SK-N-MC (cell line): ENCODE results near the gene HMX2.

Experiments
- DNase-seq: peaks from one replicate; pipeline ENCODE4 v3.0.0-alpha.2; 2011; ENCODE audit warnings: low read depth, low spot score
- H3K27ac ChIP-seq: fragments of 200-600 bp; sonication (generic); 2 replicates; pipeline ENCODE4 v1.5.1; 2016; ENCODE audit warnings: mixed run types
- H3K36me3 ChIP-seq: fragments of 200-600 bp; sonication (generic); 2 replicates; pipeline ENCODE4 v1.6.1; 2017; ENCODE audit warnings: antibody characterized with exemption, low read length, mixed read lengths; ENCODE audit not compliant: insufficient read depth
- H3K4me3 ChIP-seq: fragments of 200-600 bp; sonication (generic); 2 replicates; pipeline ENCODE4 v1.5.1; 2016
- H3K9ac ChIP-seq: fragments of 200-600 bp; sonication (generic); 2 replicates; pipeline ENCODE4 v1.8.0; 2017; ENCODE audit warnings: mixed run types, mixed read lengths; ENCODE audit not compliant: insufficient read length
- H3K9me3 ChIP-seq: fragments of 200-600 bp; sonication (generic); 2 replicates; pipeline ENCODE4 v1.6.1; 2017; ENCODE audit warnings: low read depth, mild to moderate bottlenecking, antibody characterized with exemption, low read length, moderate library complexity, mixed read lengths
- EZH2 ChIP-seq: fragments of 200-600 bp; sonication (generic); IDR thresholded peaks from one replicate; pipeline ENCODE4 v1.6.1; 2017; ENCODE audit warnings: antibody characterized with exemption
- FOXP2 ChIP-seq: optimal IDR thresholded peaks from 2 replicates; pipeline ENCODE3; 2011; ENCODE audit warnings: mild to moderate bottlenecking, moderate library complexity; ENCODE audit not compliant: insufficient read depth; ENCODE audit errors: extremely low read length, control extremely low read depth
- POLR2AphosphoS5 ChIP-seq: IDR thresholded peaks from 2 replicates; pipeline ENCODE4 v1.6.1; 2012; ENCODE audit warnings: mild to moderate bottlenecking, low read depth, low read length, borderline replicate concordance

Gene HMX2

DNA sequence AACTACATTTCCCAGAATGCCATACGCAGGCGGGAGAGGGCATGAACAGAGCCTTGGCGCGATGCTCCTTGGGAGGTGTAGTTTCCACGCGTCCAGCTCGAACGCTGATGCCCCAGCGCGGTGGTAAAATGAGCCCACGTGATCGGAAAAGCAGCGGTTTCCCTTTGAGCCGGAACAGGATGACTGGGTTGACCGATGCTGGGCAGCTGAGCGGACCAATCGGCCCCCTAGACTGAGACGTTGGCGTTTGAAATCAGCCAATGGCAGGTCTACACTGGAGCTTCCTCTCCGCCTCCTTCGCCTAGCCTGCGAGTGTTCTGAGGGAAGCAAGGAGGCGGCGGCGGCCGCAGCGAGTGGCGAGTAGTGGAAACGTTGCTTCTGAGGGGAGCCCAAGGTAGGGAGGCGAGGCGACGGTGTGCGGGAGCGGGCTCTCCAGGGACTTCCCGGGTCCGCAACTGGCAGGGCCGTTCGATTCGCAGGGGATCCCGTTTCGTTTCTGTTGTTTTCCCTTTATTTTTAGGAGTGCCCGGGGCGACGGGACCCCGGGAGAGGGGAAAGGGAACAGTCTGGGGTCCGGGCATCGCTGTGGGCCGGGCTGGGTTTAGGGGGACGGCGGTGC is 6.3 kb downstream of the HMX2 start, which contains the start of gene BUB3:
Gene BUB3 (plus strand): TSS at position 311 of the 619 bp plus-strand sequence. CDS start 516 bp downstream, outside the sequence.
- Histone ChIP-seq H3K36me3 (peaks cover 37% of the 10 kb centered on the region), H3K9me3 (no peaks in the 10 kb centered on the region), H3K27ac (peak within 1 kb of the TSS; percentile 78; the same call in 1 of the 2 replicates), H3K9ac (peak within 1 kb of the TSS; percentile 86), H3K4me3 (peak within 1 kb of the TSS; percentile 80)
- TF ChIP-seq POLR2AphosphoS5, result peak; percentile 83
- TF ChIP-seq FOXP2, result peak; percentile 39
- TF ChIP-seq EZH2, result no peak
- DNase-seq, result peak; percentile 85

DNA sequence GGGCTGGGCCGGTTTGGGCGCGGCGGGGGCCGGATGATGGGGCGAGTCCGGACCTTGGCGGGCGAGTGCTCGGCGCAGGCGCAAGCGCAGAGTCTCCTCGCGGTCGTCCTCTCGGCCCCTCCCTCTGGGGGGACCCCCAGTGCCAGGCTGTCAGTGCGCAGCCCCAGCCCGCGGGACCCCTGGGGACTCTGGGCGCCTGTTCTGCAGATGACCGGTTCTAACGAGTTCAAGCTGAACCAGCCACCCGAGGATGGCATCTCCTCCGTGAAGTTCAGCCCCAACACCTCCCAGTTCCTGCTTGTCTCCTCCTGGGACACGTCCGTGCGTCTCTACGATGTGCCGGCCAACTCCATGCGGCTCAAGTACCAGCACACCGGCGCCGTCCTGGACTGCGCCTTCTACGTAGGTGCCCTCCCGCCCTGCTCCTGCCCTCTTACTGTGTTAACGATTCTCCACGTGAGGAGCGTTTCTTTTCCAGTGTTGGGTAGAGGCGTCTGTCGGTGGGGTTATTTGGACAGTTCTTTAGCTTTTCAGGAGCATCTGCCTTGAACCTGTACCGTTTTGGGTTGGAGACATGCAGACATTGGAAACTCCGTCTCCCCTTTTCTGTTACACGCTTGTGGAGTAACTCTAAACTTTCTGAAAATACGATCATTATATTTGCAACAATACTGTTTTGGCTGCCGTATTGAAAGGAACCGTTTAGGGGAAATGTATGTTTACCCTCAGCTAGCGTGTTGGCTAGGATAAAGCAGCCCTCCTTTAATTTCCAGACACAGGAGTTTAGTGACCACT is 7.0 kb downstream of the HMX2 start:
- TF ChIP-seq POLR2AphosphoS5 (no peak), FOXP2 (no peak), EZH2 (no peak)
- H3K36me3 ChIP-seq, result peaks cover 44% of the 10 kb centered on the region
- H3K4me3 ChIP-seq, result peak overlapping the region; percentile 80
- DNase-seq, result no peak
- no peaks in the 10 kb centered on the region for H3K9me3 ChIP-seq
- peak overlapping the region; percentile 78; the same call in 1 of the 2 replicates for H3K27ac ChIP-seq
- H3K9ac ChIP-seq, result peak overlapping the region; percentile 86

DNA sequence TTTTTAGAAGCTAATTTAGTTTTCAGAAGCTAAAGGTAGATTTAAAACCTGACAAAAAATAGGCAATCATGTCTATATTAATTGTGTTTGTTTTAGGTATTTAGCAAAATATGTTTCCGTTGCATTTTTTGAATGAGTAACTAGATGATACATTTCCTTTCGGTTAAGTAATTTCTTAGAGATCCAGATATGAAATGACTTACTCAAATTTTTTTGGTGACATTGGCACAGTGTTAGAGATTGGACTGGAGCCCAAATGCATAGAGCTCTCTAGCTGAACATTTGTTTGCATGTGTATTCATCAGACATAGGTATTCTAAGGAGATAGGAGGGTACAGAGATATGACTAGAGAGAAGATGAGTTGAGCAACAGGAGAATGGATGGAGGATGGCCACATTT is 8.1 kb downstream of the HMX2 start:
- TF ChIP-seq EZH2 (no peak), POLR2AphosphoS5 (no peak), FOXP2 (no peak)
- H3K36me3 ChIP-seq, result peaks cover 55% of the 10 kb centered on the region
- no peak overlapping the region for H3K27ac ChIP-seq
- H3K9ac ChIP-seq, result peak overlapping the region; percentile 86
- no peak for DNase-seq
- H3K9me3 ChIP-seq, result no peaks in the 10 kb centered on the region
- H3K4me3 ChIP-seq, result peak overlapping the region; percentile 80

DNA sequence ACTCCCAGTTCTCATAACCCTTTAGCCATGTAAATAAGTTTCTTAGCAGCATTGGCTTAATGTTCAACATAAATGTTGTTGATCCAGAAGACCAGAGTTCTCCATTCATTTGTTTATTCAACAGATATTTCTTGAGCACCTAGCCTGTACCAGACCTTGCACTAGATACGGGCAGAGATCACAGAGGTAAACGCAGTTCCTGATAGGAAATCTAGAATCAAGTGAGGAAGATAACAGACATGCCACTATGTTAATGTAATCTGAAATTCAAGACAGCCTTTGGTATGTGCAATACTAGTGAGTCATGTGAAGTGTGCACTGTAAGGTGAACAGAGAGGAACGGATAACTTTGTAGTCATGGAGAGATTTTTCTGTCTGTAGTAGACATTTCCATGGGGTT is 9.3 kb downstream of the HMX2 start:
- no peak overlapping the region for H3K4me3 ChIP-seq
- TF ChIP-seq FOXP2 (no peak), EZH2 (no peak), POLR2AphosphoS5 (no peak)
- H3K9ac ChIP-seq, result no peak overlapping the region
- no peak overlapping the region for H3K27ac ChIP-seq
- H3K9me3 ChIP-seq, result no peaks in the 10 kb centered on the region
- H3K36me3 ChIP-seq, result peaks cover 66% of the 10 kb centered on the region
- no peak for DNase-seq

DNA sequence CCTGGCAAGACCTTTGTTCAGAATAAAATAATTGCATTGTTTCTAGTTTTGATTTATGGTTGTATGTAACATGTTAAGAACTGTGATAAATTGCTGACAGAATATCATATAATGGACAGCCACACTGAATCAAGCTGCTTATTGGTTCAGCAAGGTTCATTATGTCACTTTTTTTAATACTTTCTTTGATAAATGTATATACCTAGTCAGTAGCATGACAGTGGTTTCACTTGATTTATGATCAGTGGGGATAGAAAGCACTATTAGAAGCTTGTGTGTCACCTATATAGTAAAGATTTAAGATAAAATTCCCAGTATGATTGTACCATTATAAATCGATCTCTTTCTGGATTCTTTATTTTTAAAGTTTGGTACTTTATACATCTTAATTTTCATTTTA is 10.7 kb downstream of the HMX2 start:
- Histone ChIP-seq H3K27ac (no peak overlapping the region), H3K9ac (no peak overlapping the region), H3K36me3 (peaks cover 81% of the 10 kb centered on the region), H3K9me3 (no peaks in the 10 kb centered on the region), H3K4me3 (no peak overlapping the region)
- no peak for DNase-seq
- TF ChIP-seq FOXP2, result no peak
- TF ChIP-seq POLR2AphosphoS5, result no peak
- no peak for TF ChIP-seq EZH2

DNA sequence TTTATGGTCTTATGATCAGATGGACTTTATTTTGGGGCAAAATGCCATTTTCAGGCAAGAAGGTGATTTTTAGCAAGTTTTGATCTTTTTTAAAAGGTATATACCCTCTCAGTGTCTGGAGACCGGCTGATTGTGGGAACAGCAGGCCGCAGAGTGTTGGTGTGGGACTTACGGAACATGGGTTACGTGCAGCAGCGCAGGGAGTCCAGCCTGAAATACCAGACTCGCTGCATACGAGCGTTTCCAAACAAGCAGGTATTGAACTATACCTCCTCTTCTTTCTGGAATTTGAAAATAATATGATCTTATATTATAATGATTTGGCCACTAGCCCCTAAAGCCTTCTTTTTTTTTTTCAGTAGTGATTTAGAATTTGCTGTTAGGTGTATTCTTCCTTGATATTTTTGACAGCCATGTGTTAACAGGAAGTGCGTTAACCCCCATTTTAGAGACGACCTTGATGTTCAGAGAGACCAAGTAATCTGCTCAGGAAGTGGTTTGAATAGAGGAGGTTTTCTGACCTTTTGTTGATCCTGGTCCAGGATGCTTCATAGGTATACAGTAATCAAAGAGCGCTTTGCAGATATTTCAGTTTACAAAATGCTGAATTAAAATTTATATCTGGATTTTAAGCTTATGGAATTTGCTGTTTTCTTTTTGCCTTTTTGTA is 12.5 kb downstream of the HMX2 start:
- no peak for TF ChIP-seq FOXP2
- TF ChIP-seq POLR2AphosphoS5, result no peak
- no peak for TF ChIP-seq EZH2
- Histone ChIP-seq H3K4me3 (no peak overlapping the region), H3K9me3 (no peaks in the 10 kb centered on the region), H3K36me3 (peaks cover 93% of the 10 kb centered on the region), H3K9ac (no peak overlapping the region), H3K27ac (no peak overlapping the region)
- no peak for DNase-seq

DNA sequence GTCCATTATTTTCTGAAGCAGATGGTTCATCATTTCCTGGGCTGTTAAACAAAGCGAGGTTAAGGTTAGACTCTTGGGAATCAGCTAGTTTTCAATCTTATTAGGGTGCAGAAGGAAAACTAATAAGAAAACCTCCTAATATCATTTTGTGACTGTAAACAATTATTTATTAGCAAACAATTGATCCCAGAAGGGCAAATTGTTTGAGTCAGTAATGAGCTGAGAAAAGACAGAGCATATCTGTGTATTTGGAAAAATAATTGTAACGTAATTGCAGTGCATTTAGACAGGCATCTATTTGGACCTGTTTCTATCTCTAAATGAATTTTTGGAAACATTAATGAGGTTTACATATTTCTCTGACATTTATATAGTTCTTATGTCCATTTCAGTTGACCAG is 16.4 kb downstream of the HMX2 start:
- DNase-seq, result no peak
- Histone ChIP-seq H3K9me3 (no peaks in the 10 kb centered on the region), H3K36me3 (peaks cover 63% of the 10 kb centered on the region), H3K9ac (no peak overlapping the region), H3K27ac (no peak overlapping the region), H3K4me3 (no peak overlapping the region)
- TF ChIP-seq POLR2AphosphoS5, result no peak
- no peak for TF ChIP-seq FOXP2

DNA sequence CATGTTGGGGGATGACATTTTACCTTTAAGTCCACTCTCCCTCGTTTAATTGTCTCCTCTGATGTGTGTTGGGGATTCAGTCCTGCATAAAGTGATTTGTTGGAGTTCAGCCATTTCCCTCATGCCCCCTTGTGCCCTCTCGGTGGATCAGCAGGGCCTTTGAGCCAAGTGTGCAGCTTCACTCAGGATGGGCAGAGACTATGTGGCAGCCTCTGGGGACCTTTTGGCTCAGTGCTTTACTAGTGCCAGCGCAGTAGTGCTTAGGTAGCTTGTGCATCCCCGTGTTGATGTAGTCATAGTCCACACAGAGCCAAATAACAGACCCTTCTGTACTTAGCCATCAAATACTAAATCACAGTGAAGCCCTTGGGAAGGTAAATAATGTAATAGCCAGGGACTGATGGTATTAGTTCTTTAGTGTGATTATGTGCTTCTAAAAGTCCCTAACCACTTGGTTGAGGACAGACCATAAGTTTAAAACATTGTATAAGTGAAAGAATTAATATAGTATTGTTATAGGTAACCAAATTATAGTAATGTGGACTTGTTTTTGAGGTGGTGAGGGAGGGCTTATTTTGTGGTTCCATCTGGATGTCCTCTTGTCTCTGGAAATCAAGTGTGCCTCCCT is 17.6 kb downstream of the HMX2 start:
- no peak overlapping the region for H3K4me3 ChIP-seq
- H3K27ac ChIP-seq, result no peak overlapping the region
- no peak for DNase-seq
- no peak overlapping the region for H3K9ac ChIP-seq
- H3K36me3 ChIP-seq, result peaks cover 52% of the 10 kb centered on the region
- no peaks in the 10 kb centered on the region for H3K9me3 ChIP-seq
- TF ChIP-seq FOXP2, result no peak
- TF ChIP-seq POLR2AphosphoS5, result no peak
- TF ChIP-seq EZH2, result no peak
